Neuronal stem cell (in vitro differentiated cells): Measurements from ENCODE around the gene SLC2A10.

Experiments used
- DNase-seq: peaks from one replicate; pipeline ENCODE4 v3.0.0-alpha.2; 2013; ENCODE audit warnings: low spot score
- H2AFZ ChIP-seq: one replicate; pipeline ENCODE4 v1.6.1; 2013; ENCODE audit warnings: mild to moderate bottlenecking, low read length, inconsistent platforms
- H2AK5ac ChIP-seq: 2 replicates; pipeline ENCODE4 v1.6.1; 2013; ENCODE audit warnings: low read depth, mild to moderate bottlenecking, inconsistent platforms, low read length, moderate library complexity, mixed read lengths
- H2BK120ac ChIP-seq: 2 replicates; pipeline ENCODE4 v1.6.1; 2013; ENCODE audit warnings: low read depth, mild to moderate bottlenecking, inconsistent platforms, low read length, moderate library complexity, mixed read lengths
- H2BK12ac ChIP-seq: one replicate; pipeline ENCODE4 v1.6.1; 2013; ENCODE audit warnings: low read length, inconsistent platforms
- H2BK15ac ChIP-seq: 2 replicates; pipeline ENCODE4 v1.6.1; 2013; ENCODE audit warnings: mild to moderate bottlenecking, low read length, inconsistent platforms, mixed read lengths
- H2BK5ac ChIP-seq: one replicate; pipeline ENCODE4 v1.6.1; 2013; ENCODE audit warnings: inconsistent platforms, mild to moderate bottlenecking, low read length, moderate library complexity
- H3K14ac ChIP-seq: one replicate; pipeline ENCODE4 v1.6.1; 2013; ENCODE audit warnings: low read length, inconsistent platforms
- H3K18ac ChIP-seq: 2 replicates; pipeline ENCODE4 v1.6.1; 2013; ENCODE audit warnings: low read length, inconsistent platforms
- H3K23ac ChIP-seq: 2 replicates; pipeline ENCODE4 v1.6.1; 2013; ENCODE audit warnings: low read depth, mild to moderate bottlenecking, mixed read lengths, low read length, inconsistent platforms; ENCODE audit not compliant: poor library complexity
- H3K27ac ChIP-seq: replicated peaks from 3 replicates; pipeline ENCODE4 v1.5.1; 2013; ENCODE audit warnings: low read length, inconsistent platforms
- H3K27me3 ChIP-seq, 3 experiments: 2 replicates each; pipeline ENCODE4 v1.6.1; 2013; ENCODE audit warnings: low read length in 3 of 3, mild to moderate bottlenecking in 2 of 3, inconsistent platforms in 1 of 3, low read depth in 1 of 3, mixed read lengths in 1 of 3, moderate library complexity in 1 of 3; ENCODE audit not compliant: control insufficient read depth in 3 of 3, insufficient read depth in 3 of 3
- H3K36me3 ChIP-seq, 2 donors: replicated peaks in 1 of 2; 2 replicates each; pipeline ENCODE4 v1.6.1; 2013; ENCODE audit warnings: low read length in 2 of 2; ENCODE audit not compliant: control insufficient read depth in 2 of 2, insufficient read depth in 2 of 2
- H3K4ac ChIP-seq: 2 replicates; pipeline ENCODE4 v1.6.1; 2013; ENCODE audit warnings: inconsistent platforms, mild to moderate bottlenecking, low read length, moderate library complexity
- H3K4me1 ChIP-seq, 2 donors: 1 replicate in 1 of 2; 2 replicates in 1 of 2; pipeline ENCODE4 v1.6.1; 2013; ENCODE audit warnings: low read length in 2 of 2, low read depth in 1 of 2; ENCODE audit not compliant: control insufficient read depth in 2 of 2, insufficient read depth in 1 of 2
- H3K4me2 ChIP-seq: one replicate; pipeline ENCODE4 v1.6.1; 2013; ENCODE audit warnings: mild to moderate bottlenecking, low read length, inconsistent platforms; ENCODE audit not compliant: insufficient read depth, poor library complexity, severe bottlenecking
- H3K4me3 ChIP-seq, 2 donors: 2 replicates each; pipeline ENCODE4 v1.5.1; 2013; ENCODE audit warnings: low read length in 2 of 2, mild to moderate bottlenecking in 2 of 2, inconsistent platforms in 1 of 2, moderate library complexity in 1 of 2
- H3K79me1 ChIP-seq: one replicate; pipeline ENCODE4 v1.6.1; 2013; ENCODE audit warnings: low read depth, mild to moderate bottlenecking, inconsistent platforms, low read length, moderate library complexity
- H3K9ac ChIP-seq: one replicate; pipeline ENCODE4 v1.6.1; 2013; ENCODE audit warnings: mild to moderate bottlenecking, low read depth, low read length, inconsistent platforms; ENCODE audit not compliant: poor library complexity
- H3K9me3 ChIP-seq, 2 donors: replicated peaks in 1 of 2; 2 replicates each; pipeline versions ENCODE3 to v1.6.1; 2013; ENCODE audit warnings: low read length in 2 of 2, mild to moderate bottlenecking in 2 of 2, inconsistent platforms in 1 of 2, low read depth in 1 of 2, mixed read lengths in 1 of 2, moderate library complexity in 1 of 2; ENCODE audit not compliant: control insufficient read depth in 2 of 2, insufficient read depth in 1 of 2
- H4K8ac ChIP-seq: one replicate; pipeline ENCODE4 v1.6.1; 2013; ENCODE audit warnings: low read depth, mild to moderate bottlenecking, inconsistent platforms, low read length, moderate library complexity
- H4K91ac ChIP-seq: one replicate; pipeline ENCODE4 v1.6.1; 2013; ENCODE audit warnings: low read length, low read depth, mild to moderate bottlenecking, inconsistent platforms; ENCODE audit not compliant: poor library complexity
- WGBS, 2 donors: extraction: QIAGEN DNeasy Blood & Tissue Kit; methylation state at CpG; one replicate each; pipeline ENCODE4 v1.1.7; 2013; ENCODE audit warnings: missing lambda C conversion rate in 2 of 2, mixed read lengths in 1 of 2; ENCODE audit not compliant: insufficient read length in 2 of 2, insufficient replicate concordance in 1 of 2; ENCODE audit errors: extremely low coverage in 2 of 2; 5-methylcytosine and 5-hydroxymethylcytosine counted together

SLC2A10 gene

DNA sequence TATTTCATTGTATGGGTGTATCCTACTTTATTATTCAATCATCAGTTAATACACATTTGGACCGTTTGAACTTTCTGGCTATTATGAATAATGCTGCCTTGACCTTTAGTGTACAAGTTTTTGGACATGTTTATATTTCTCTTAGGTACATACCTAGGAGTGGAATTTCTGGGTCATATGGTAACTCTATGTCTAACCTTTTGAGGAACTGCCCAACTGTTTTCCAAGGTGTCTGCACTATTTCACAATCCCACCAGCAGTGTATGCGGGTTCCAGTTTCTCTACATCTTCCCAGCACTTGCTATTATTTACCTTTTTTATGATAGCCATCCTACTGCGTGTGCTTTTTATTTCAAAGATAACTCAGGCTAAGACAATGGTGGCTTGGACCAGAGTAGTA lies 43.8 kb upstream of the SLC2A10 start:
- Histone ChIP-seq H2AK5ac (no peak overlapping the region), H3K36me3 (peaks cover 0 to 5% of the 10 kb centered on the region in 2 donors), H3K27ac (no peak overlapping the region), H2BK12ac (no peak overlapping the region), H3K9me3 (peaks cover 5 to 8% of the 10 kb centered on the region in 2 donors), H2BK120ac (no peak overlapping the region), H3K4ac (no peak overlapping the region), H3K4me3 (no peak overlapping the region), H3K79me1 (no peaks in the 10 kb centered on the region), H3K4me1 (no peaks in the 10 kb centered on the region), H3K14ac (no peak overlapping the region), H2BK15ac (no peak overlapping the region), H2AFZ (no peak overlapping the region), H3K18ac (no peak overlapping the region), H4K8ac (no peak overlapping the region), H4K91ac (no peak overlapping the region), H3K27me3 (no peaks in the 10 kb centered on the region), H2BK5ac (no peak overlapping the region), H3K9ac (no peak overlapping the region), H3K4me2 (no peak overlapping the region), H3K23ac (no peak overlapping the region)
- WGBS, 2 donors = no CpG with 5 or more reads among the region's 3 CpGs
- DNase-seq = no peak

DNA sequence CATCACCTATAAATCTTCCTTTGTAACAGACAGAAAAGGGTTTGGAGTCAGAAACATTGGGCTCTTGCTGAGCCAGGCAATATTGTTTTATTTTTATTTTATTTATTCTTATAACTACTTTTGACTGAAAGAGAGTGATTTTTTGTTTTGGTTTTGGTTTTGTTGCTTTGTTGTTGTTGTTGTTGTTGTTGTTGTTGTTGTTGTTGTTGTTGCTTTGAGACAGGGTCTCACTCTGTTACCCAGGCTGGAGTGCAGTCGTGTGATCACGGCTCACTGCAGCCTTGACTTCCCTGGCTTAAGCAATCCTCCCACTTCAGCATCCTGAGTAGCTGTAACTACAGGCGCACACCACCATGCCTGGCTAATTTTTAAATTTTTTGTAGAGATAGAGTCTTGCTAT lies 43.1 kb upstream of the SLC2A10 start:
- Histone ChIP-seq H2BK5ac (no peak overlapping the region), H4K91ac (no peak overlapping the region), H3K14ac (no peak overlapping the region), H3K9me3 (peaks cover 5 to 6% of the 10 kb centered on the region in 2 donors), H2BK15ac (no peak overlapping the region), H3K4ac (no peak overlapping the region), H3K9ac (no peak overlapping the region), H3K4me3 (no peak overlapping the region), H3K79me1 (no peaks in the 10 kb centered on the region), H3K36me3 (peaks cover 0 to 5% of the 10 kb centered on the region in 2 donors), H2BK120ac (no peak overlapping the region), H2AK5ac (no peak overlapping the region), H3K23ac (no peak overlapping the region), H3K27ac (no peak overlapping the region), H3K4me1 (no peaks in the 10 kb centered on the region), H2BK12ac (no peak overlapping the region), H4K8ac (no peak overlapping the region), H3K18ac (no peak overlapping the region), H3K4me2 (no peak overlapping the region), H3K27me3 (no peaks in the 10 kb centered on the region), H2AFZ (no peak overlapping the region)
- no CpG with 5 or more reads among the region's 3 CpGs for WGBS, 2 donors
- DNase-seq = no peak

DNA sequence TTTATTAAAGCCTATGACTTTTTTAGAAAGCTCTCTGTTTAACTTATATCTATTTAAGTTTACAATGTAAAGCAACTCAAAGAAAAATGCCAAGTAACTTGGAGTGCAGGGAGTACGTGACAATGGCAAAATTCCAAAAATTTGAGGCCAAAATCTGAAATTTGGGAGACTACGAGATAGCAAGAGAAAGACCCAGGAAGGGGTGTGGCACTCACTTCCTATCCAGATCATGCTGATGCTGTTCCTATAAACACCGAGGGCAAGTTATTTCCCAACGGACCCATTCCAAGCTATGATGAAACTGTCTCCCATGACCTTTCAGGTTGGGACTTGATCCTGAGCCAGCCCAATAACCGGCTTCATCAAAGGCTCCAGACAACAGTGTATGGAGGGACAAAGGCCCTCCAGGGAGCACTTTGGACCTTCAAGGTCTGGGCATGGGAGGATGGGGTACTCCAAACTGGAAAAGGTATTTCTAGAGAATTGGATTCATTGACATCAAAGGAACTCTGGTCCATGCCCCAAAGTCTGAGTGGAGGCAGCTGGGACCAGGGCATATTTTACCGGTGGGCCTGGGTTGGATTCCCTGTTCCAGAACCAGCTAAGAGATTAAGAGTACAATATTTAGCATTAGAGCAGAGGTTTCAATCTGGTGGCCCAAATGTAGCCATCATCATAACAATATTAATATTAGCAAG lies 42.5 kb upstream of the SLC2A10 start:
- no CpG with 5 or more reads among the region's 6 CpGs for WGBS, 2 donors

DNA sequence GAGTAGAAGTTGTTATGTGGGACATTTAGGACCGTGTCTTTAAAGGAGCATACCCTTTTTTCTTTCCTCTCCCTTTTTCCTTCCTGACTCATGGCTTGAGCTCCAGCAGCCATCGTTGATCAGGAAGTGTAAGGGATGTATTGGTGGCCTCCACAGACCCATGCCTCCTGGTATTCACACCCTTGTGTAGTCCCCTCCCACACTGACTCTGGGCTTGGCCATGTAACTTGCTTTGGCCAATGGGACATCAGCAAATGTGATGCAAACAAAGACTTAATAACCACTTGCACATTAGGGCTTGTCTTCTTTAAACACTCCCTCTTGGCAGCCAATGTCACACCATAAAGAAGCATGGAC lies 39.2 kb upstream of the SLC2A10 start:
- no peak overlapping the region for H3K23ac ChIP-seq
- no peak overlapping the region for H4K8ac ChIP-seq
- no peak overlapping the region for H2BK12ac ChIP-seq
- H2AK5ac ChIP-seq = no peak overlapping the region
- peaks cover 5 to 7% of the 10 kb centered on the region in 2 donors for H3K9me3 ChIP-seq
- WGBS, 2 donors = no CpG with 5 or more reads among the region's 2 CpGs
- H2BK120ac ChIP-seq = no peak overlapping the region
- no peak overlapping the region for H3K4me3 ChIP-seq
- H3K4me1 ChIP-seq = peaks cover 7 to 10% of the 10 kb centered on the region in 2 donors
- H3K14ac ChIP-seq = no peak overlapping the region
- H3K36me3 ChIP-seq = no peaks in the 10 kb centered on the region
- DNase-seq = no peak
- no peak overlapping the region for H4K91ac ChIP-seq
- no peaks in the 10 kb centered on the region for H3K79me1 ChIP-seq
- H3K18ac ChIP-seq = no peak overlapping the region
- no peak overlapping the region for H3K4me2 ChIP-seq
- no peak overlapping the region for H2BK5ac ChIP-seq
- H3K27me3 ChIP-seq = no peaks in the 10 kb centered on the region
- no peak overlapping the region for H2BK15ac ChIP-seq
- H3K9ac ChIP-seq = no peak overlapping the region
- H2AFZ ChIP-seq = no peak overlapping the region
- no peak overlapping the region for H3K27ac ChIP-seq
- no peak overlapping the region for H3K4ac ChIP-seq

More for the DNA sequence above, 42.5 kb upstream of the SLC2A10 start:
- H3K27ac ChIP-seq = no peak overlapping the region
- no peak overlapping the region for H3K4ac ChIP-seq
- no peak overlapping the region for H2AK5ac ChIP-seq
- H3K23ac ChIP-seq = no peak overlapping the region
- no peak overlapping the region for H3K9ac ChIP-seq
- H3K79me1 ChIP-seq = no peaks in the 10 kb centered on the region
- no peak overlapping the region for H3K4me3 ChIP-seq
- no peak overlapping the region for H3K4me2 ChIP-seq
- no peaks in the 10 kb centered on the region for H3K4me1 ChIP-seq
- no peak overlapping the region for H2BK5ac ChIP-seq
- no peak overlapping the region for H2BK12ac ChIP-seq
- no peak overlapping the region for H2BK120ac ChIP-seq
- peaks cover 0 to 2% of the 10 kb centered on the region in 2 donors for H3K36me3 ChIP-seq
- no peak for DNase-seq
- H3K9me3 ChIP-seq = peaks cover 4 to 5% of the 10 kb centered on the region in 2 donors
- H2BK15ac ChIP-seq = no peak overlapping the region
- no peak overlapping the region for H4K8ac ChIP-seq
- H4K91ac ChIP-seq = no peak overlapping the region
- no peaks in the 10 kb centered on the region for H3K27me3 ChIP-seq
- H3K18ac ChIP-seq = no peak overlapping the region
- no peak overlapping the region for H2AFZ ChIP-seq
- no peak overlapping the region for H3K14ac ChIP-seq
